PFSK-1 (cell line): ENCODE measurements around the gene ITPRIPL1.

Experiments
- FOXP2 ChIP-seq: optimal IDR thresholded peaks from 2 replicates; pipeline ENCODE3; 2011; ENCODE audit warnings: borderline replicate concordance, control low read depth, inconsistent platforms; ENCODE audit not compliant: insufficient read depth; ENCODE audit errors: extremely low read length, extremely low read depth
- POLR2AphosphoS5 ChIP-seq: IDR thresholded peaks from 2 replicates; pipeline ENCODE4 v1.6.1; 2012; ENCODE audit warnings: low read depth, mild to moderate bottlenecking, control low read depth, low read length, moderate library complexity
- TF ChIP-seq, protein P1 (sequence below), 2 experiments: IDR thresholded peaks; 2 replicates each; pipeline versions ENCODE4 v1.6.1 to v1.8.0; 2011 to 2012; ENCODE audit warnings: low read depth in 2 of 2, low read length in 2 of 2, control low read depth in 1 of 2, inconsistent platforms in 1 of 2, mild to moderate bottlenecking in 1 of 2, moderate library complexity in 1 of 2; ENCODE audit not compliant: insufficient read depth in 1 of 2

DNA sequence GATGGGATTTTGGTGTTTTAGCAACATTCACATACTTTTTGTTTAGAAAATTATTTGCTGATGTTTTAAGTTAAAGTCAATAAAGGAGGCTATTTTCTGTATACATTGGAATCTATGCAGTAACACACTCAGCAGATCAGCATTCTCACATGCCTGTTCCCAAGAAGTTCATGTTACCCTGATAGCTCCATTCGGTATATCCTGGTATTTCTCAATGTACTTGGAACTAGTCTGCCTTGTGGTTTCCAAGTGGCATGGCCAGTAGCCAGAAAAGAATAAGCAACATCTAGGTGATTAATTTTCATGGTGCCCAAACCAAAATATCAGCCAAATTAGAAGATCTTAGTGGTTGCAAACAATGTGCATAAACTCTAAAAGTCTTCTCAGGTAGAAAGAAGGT lies 5.3 kb downstream of the ITPRIPL1 start:
- TF ChIP-seq FOXP2 (no peak), POLR2AphosphoS5 (no peak)
- TF ChIP-seq, protein P1, sequence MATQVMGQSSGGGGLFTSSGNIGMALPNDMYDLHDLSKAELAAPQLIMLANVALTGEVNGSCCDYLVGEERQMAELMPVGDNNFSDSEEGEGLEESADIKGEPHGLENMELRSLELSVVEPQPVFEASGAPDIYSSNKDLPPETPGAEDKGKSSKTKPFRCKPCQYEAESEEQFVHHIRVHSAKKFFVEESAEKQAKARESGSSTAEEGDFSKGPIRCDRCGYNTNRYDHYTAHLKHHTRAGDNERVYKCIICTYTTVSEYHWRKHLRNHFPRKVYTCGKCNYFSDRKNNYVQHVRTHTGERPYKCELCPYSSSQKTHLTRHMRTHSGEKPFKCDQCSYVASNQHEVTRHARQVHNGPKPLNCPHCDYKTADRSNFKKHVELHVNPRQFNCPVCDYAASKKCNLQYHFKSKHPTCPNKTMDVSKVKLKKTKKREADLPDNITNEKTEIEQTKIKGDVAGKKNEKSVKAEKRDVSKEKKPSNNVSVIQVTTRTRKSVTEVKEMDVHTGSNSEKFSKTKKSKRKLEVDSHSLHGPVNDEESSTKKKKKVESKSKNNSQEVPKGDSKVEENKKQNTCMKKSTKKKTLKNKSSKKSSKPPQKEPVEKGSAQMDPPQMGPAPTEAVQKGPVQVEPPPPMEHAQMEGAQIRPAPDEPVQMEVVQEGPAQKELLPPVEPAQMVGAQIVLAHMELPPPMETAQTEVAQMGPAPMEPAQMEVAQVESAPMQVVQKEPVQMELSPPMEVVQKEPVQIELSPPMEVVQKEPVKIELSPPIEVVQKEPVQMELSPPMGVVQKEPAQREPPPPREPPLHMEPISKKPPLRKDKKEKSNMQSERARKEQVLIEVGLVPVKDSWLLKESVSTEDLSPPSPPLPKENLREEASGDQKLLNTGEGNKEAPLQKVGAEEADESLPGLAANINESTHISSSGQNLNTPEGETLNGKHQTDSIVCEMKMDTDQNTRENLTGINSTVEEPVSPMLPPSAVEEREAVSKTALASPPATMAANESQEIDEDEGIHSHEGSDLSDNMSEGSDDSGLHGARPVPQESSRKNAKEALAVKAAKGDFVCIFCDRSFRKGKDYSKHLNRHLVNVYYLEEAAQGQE (IDR thresholded peaks at IDR 0.05; ENCODE audit: insufficient read depth in 1 of 2, low read depth in 2 of 2, low read length in 2 of 2) = no peak
